PC-9 (cell line): ENCODE measurements around the gene MARCHF3.

Source experiments
- EZH2 ChIP-seq: fragments of 200-600 bp; sonication (generic); IDR thresholded peaks from 2 replicates; pipeline ENCODE4 v1.8.0; 2017; ENCODE audit warnings: antibody characterized with exemption, low read depth
- TF ChIP-seq, protein P1 (sequence below): fragments of 200-600 bp; sonication (generic); conservative IDR thresholded peaks from 2 replicates; pipeline ENCODE4 v1.6.1; 2017; ENCODE audit warnings: mixed run types, antibody characterized with exemption, mild to moderate bottlenecking, moderate library complexity

DNA sequence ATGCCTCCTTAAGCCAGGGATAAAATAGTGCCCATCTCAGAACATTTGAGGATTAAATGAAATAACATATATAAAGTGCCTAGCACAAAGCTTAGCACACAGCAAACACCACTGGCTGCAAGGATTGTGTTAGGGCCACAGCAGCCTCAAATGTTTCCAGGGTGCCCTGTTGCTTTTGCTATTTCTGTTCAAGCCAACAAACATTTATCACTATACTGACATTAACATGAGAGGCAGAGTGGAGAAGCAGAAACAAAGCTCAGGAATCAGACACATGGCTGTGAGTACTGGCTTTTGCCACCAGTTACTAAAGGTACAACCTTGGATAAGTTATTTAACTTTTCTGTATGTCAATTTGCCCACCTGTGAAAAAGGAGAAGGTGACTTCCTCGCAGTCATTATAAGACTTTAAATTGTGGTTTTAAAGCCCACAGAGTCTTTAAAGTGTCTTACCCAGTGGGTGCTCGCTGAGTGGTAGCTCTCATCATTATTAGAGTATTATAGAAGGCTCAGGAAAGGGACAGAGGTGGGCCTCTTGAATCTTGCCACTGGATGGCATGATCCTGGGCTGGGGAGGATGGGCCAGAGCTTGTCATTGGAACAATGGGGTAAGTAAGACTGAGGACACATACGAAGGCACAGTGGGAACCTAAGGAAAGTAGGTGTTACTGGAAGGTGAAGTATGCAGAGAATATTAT, 98.2 kb downstream of the MARCHF3 start:
- TF ChIP-seq EZH2, result no peak
- TF ChIP-seq, protein P1, sequence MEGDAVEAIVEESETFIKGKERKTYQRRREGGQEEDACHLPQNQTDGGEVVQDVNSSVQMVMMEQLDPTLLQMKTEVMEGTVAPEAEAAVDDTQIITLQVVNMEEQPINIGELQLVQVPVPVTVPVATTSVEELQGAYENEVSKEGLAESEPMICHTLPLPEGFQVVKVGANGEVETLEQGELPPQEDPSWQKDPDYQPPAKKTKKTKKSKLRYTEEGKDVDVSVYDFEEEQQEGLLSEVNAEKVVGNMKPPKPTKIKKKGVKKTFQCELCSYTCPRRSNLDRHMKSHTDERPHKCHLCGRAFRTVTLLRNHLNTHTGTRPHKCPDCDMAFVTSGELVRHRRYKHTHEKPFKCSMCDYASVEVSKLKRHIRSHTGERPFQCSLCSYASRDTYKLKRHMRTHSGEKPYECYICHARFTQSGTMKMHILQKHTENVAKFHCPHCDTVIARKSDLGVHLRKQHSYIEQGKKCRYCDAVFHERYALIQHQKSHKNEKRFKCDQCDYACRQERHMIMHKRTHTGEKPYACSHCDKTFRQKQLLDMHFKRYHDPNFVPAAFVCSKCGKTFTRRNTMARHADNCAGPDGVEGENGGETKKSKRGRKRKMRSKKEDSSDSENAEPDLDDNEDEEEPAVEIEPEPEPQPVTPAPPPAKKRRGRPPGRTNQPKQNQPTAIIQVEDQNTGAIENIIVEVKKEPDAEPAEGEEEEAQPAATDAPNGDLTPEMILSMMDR, result no peak
